ENCODE data around the gene A1BG.

A1BG gene

DNA sequence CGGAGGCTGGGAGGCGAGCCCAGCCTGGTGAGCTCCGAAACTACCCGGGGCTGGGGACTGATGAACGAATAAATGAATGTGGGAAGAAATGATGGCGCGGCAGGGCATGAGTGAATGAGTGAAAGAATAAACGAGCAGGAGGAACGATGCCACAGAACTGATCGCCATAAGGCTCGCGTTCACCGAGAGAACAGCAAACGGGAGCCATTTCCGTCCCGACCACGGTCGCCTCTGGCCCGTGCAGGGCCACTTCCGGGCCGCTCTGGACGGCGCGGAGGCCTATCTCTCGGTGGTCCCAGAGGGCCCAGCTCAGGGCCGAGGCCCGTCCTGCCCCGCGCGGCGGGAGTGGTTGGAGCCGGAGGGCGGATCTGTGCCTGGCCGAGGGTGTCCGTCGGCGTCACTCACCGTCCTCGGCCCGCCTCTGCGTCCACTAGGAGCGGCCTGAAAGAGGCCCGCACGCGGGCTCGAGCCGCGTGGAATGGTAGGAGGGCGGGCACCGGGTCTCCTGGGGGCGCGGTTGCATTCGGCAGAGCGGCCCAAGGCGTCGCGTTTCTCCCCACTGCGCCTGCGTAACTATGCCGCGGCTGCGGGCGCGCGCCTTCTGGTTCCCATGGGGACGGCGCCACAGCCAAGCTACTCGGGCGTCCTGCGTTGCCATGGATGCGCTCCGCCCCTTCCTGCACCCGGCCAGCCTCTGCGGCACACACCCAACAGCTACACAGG lies 9.1 kb upstream of the A1BG start, which contains the start of gene ZNF497:
ZNF497 (minus strand) TSS at position 480 of the 723 bp plus-strand sequence. CDS start 5,116 bp downstream, outside the sequence.
- TF ChIP-seq, protein P1, sequence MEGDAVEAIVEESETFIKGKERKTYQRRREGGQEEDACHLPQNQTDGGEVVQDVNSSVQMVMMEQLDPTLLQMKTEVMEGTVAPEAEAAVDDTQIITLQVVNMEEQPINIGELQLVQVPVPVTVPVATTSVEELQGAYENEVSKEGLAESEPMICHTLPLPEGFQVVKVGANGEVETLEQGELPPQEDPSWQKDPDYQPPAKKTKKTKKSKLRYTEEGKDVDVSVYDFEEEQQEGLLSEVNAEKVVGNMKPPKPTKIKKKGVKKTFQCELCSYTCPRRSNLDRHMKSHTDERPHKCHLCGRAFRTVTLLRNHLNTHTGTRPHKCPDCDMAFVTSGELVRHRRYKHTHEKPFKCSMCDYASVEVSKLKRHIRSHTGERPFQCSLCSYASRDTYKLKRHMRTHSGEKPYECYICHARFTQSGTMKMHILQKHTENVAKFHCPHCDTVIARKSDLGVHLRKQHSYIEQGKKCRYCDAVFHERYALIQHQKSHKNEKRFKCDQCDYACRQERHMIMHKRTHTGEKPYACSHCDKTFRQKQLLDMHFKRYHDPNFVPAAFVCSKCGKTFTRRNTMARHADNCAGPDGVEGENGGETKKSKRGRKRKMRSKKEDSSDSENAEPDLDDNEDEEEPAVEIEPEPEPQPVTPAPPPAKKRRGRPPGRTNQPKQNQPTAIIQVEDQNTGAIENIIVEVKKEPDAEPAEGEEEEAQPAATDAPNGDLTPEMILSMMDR (conservative IDR thresholded peaks at IDR 0.05; ENCODE audit: control insufficient read depth, insufficient read depth, low read depth, low read length): no peak
- DNase-seq (ENCODE audit: low read depth): peak; percentile 94
- peak within 1 kb of the TSS; percentile 60 for H3K4me3 ChIP-seq (ENCODE audit: control insufficient read depth, low read depth, low read length)

DNA sequence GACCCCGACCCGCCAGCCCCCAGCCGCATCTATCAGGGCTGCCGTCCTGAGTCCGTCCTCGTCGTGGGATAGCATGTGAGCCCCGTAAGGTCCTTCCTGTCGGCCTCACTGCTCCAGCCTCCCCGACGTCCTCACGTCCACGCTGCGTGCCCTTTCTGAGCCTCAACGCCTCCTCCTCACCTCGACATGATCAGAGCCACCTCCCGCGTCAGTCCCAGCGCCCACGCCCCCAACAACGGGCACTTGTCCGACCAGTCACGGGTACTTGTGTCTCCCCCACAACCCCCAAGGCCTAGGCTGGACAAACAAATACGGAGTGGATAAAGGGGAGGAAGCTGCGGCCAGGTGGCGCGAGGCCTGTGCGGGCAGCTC lies 8.6 kb upstream of the A1BG start:
- peak overlapping the region; percentile 60 for H3K4me3 ChIP-seq (ENCODE audit: control insufficient read depth, low read depth, low read length)
- DNase-seq (ENCODE audit: low read depth): peak; percentile 54
- TF ChIP-seq, protein P1 (conservative IDR thresholded peaks at IDR 0.05; ENCODE audit: control insufficient read depth, insufficient read depth, low read depth, low read length): no peak

DNA sequence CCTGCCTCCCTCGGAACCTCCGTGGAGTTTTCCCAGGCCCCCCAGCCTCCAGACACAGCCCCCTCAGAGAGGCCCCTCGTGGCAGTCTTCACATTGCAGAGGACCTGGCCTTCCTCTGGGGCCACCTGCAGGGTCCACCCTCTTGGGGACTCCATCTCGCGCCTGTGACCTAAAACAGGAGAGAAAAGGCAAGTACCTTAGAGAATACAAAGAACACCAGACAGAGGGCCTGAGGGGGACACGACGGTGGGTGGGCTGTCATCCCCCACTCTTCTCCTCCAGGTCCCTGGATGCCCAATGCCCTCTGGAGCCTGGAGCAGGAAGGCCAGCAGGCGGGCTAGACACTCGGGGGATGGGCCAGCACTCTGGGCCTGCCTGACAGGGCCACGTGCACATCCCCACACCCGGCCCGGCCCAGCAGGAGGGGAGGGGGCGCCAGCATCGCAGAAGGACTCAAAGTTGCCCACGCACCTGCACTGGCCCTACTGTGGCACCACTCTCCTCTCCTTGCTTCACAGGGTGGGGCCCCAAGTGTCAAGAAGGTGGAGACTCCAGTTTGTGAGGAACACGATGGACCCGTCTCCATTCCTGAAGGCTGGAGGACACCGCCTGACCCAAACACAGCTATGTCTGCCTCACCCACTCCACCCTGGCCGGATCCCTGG lies 4.3 kb upstream of the A1BG start:
- no peak overlapping the region for H3K4me3 ChIP-seq (ENCODE audit: control insufficient read depth, low read depth, low read length)
- DNase-seq (ENCODE audit: low read depth): no peak
- TF ChIP-seq, protein P1 (conservative IDR thresholded peaks at IDR 0.05; ENCODE audit: control insufficient read depth, insufficient read depth, low read depth, low read length): no peak

DNA sequence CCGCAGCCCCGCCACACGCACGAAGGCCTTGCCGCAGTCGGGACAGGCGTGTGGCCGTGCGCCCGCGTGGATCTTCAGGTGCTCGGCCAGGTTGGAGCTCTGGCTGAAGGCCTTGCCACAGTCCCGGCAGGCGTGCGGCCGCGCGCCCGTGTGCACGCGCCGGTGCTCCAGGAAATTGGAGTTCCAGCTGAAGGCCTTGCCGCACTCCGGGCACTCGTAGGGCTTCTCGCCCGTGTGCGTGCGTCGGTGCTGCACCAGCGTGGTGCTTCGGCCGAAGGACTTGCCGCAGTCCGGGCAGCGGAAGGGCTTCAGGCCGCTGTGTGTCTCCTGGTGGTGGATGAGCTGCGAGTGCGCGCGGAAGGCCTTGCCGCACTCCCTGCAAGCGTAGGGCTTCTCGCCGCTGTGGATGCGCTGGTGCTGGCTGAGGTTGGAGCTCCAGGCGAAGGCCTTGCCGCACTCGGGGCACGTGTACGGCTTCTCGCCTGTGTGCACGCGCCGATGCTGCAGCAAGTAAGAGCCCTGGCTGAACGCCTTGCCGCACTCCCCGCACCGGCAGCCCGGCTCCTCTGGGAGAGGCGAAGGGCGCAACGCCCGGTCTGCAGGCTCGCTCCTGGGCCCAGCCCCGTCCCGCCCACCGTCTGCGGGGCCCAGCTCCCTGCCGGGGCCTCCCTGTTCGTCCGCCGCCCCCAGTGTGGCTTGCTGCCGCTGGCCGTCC lies 3.6 kb upstream of the A1BG start:
- DNase-seq (ENCODE audit: low read depth): peak; percentile 26
- H3K4me3 ChIP-seq (ENCODE audit: control insufficient read depth, low read depth, low read length): no peak overlapping the region
- TF ChIP-seq, protein P1 (conservative IDR thresholded peaks at IDR 0.05; ENCODE audit: control insufficient read depth, insufficient read depth, low read depth, low read length): no peak

DNA sequence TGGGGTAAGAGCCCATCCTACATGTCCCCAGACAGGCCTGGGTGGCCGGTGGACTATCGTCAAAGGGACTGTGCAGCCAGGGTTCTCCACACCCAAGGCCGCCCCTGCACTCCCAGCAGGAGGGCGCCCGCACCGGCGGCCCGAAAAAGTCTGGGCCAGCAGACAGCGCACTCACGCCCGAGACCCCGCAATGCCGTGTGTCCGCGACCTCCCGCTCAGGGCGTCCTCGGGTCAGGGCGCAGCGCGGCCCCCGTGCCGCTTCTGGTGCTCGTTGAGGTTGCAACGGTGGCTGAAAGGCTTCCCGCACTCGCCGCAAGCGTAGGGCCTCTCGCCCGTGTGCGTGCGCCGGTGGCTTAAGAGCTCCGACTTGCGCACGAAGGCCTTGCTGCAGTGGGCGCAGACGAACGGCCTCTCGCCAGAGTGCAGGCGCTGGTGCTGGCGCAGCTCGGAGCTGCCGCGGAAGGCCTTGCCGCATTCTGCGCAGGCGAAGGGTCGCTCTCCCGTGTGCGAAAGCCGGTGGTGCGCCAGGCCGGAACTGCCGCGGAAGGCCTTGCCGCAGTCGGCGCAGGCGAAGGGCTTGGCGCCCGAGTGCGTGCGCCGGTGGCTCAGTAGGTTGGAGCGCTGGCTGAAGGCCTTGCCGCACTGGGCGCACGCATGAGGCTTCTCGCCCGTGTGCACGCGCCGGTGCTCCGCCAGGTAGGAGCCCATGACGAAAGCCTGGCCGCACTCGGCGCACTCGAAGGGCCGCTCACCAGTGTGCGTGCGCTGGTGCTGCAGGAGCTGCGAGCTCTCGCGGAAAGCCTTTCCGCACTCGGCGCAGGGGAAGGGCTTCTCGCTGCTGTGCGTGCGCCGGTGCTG lies 2.8 kb upstream of the A1BG start:
- peak; percentile 35 for DNase-seq (ENCODE audit: low read depth)
- H3K4me3 ChIP-seq (ENCODE audit: control insufficient read depth, low read depth, low read length): no peak overlapping the region
- TF ChIP-seq, protein P1 (conservative IDR thresholded peaks at IDR 0.05; ENCODE audit: control insufficient read depth, insufficient read depth, low read depth, low read length): no peak

DNA sequence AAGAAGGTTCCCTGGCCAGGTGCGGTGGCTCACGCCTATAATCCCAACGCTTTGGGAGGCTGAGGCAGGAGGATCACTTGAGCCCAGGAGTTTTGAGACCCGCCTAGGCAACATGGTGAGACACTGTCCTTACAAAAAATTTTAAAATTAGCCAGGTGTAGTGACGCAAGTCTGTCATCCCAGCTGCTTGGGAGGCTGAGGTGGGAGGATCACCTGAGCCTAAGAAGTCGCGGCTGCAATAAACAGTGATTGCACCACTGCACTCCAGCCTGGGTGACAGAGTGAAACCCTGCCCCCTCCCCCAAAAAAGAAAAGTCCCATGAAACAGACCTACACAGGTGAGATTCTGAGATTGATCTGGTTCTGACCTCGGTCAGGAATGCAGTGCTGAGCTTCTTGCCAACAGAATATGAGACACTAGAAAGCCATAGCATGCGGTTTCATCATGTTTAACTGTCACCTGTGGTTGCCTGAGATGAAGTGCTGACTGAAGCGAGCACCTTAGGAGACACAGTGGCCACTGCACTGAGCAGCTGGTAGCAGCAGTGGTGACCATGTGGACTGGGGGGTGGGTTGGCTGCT lies 2.0 kb upstream of the A1BG start:
- DNase-seq (ENCODE audit: low read depth): no peak
- TF ChIP-seq, protein P1 (conservative IDR thresholded peaks at IDR 0.05; ENCODE audit: control insufficient read depth, insufficient read depth, low read depth, low read length): no peak
- H3K4me3 ChIP-seq (ENCODE audit: control insufficient read depth, low read depth, low read length): no peak overlapping the region
